ENCODE measurements around the gene MX2. TPM values are rescaled to one million over a fixed set of nuclear protein-coding genes. Genes with fewer than 3 reads are reported as not detected.
"Not testable (repeated sequence)": the region's sequence is repeated elsewhere in the genome, so short reads cannot be mapped to it uniquely, and the experiment has no call there.

MX2 gene
- total and polyA plus RNA-seq, 2 experiments from 2014 or later, result 5.4 to 9.2 TPM

DNA sequence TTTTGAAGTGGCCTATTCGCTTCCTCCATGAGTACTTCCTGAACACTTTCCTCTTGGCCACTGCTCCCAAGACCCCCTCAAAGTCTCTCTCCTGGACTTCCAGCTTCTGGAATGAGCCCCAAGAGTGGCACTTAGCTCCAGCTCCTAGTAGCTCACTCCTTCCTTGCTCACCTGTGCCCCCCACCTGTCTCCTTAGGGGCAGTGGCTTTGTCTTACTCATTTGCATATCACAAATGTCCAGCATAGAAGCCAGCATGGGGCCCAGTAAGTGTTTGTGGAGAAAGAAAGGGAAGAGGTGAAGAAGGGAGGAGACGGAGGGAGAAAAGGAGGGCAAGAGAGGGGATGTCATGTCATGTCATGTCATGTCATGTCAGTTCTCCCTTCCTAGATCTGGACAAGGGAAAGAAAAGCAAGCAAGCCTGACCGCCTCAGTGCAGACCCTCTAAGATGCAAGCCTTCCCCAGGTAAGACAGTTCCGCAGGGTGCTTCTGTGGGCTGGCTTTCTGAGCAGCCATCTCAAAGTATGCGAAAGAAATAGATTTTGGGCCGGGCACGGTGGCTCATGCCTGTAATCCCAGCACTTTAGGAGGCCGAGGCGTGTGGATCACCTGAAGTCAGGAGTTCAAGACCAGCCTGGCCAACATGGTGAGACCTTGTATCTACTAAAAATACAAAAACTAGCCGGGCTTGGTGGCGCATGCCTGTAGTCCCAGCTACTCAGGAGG lies 57.3 kb downstream of the MX2 start (continued):
- TF ChIP-seq, protein P1, sequence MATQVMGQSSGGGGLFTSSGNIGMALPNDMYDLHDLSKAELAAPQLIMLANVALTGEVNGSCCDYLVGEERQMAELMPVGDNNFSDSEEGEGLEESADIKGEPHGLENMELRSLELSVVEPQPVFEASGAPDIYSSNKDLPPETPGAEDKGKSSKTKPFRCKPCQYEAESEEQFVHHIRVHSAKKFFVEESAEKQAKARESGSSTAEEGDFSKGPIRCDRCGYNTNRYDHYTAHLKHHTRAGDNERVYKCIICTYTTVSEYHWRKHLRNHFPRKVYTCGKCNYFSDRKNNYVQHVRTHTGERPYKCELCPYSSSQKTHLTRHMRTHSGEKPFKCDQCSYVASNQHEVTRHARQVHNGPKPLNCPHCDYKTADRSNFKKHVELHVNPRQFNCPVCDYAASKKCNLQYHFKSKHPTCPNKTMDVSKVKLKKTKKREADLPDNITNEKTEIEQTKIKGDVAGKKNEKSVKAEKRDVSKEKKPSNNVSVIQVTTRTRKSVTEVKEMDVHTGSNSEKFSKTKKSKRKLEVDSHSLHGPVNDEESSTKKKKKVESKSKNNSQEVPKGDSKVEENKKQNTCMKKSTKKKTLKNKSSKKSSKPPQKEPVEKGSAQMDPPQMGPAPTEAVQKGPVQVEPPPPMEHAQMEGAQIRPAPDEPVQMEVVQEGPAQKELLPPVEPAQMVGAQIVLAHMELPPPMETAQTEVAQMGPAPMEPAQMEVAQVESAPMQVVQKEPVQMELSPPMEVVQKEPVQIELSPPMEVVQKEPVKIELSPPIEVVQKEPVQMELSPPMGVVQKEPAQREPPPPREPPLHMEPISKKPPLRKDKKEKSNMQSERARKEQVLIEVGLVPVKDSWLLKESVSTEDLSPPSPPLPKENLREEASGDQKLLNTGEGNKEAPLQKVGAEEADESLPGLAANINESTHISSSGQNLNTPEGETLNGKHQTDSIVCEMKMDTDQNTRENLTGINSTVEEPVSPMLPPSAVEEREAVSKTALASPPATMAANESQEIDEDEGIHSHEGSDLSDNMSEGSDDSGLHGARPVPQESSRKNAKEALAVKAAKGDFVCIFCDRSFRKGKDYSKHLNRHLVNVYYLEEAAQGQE (IDR thresholded peaks at IDR 0.05; ENCODE audit: unreplicated experiment), result no peak
- TF ChIP-seq ZNF331 (CRISPR knock-in tag; IDR thresholded peaks at IDR 0.05; ENCODE audit: low read depth), result no peak
- no peak for TF ChIP-seq NANOG (IDR thresholded peaks at IDR 0.05; ENCODE audit: borderline replicate concordance)
- no peak for TF ChIP-seq STAT1 (IDR thresholded peaks at IDR 0.05; ENCODE audit: unreplicated experiment)
- TF ChIP-seq JUNB (IDR thresholded peaks at IDR 0.05; ENCODE audit: unreplicated experiment), result no peak

GRCh38 chr21:41419921-41420862 lies 58.4 kb downstream of the MX2 start:
- peaks cover 21% of the 10 kb centered on the region for H3K4me1 Mint-ChIP-seq
- H3K4me3 Mint-ChIP-seq, result peak overlapping the region; percentile 74
- TF ChIP-seq EZH2 (IDR thresholded peaks at IDR 0.05; ENCODE audit: low read depth, unreplicated experiment) (no peak), CREB1 (CRISPR knock-in tag; IDR thresholded peaks at IDR 0.05; ENCODE audit: low read depth) (0 out of 2 replicates have a peak, but pooled peaks have one; percentile 23)
- ATAC-seq (peak; percentile 81), DNase-seq (ENCODE audit: low spot score) (peak; percentile 87)
- H4K20me1 ChIP-seq (replicated peaks; ENCODE audit: insufficient read depth), result no peaks in the 10 kb centered on the region
- peaks cover 4% of the 10 kb centered on the region; the same call in 1 of the 3 replicates for H3K36me3 Mint-ChIP-seq (ENCODE audit: low read depth)
- H2AFZ ChIP-seq, result peak overlapping the region; percentile 97
- H3K36me3 ChIP-seq (ENCODE audit: insufficient read depth), result no peaks in the 10 kb centered on the region; the same call in 1 of the 2 replicates
- H3K9me2 ChIP-seq (ENCODE audit: insufficient read depth), result peaks cover 10% of the 10 kb centered on the region; the same call in 1 of the 2 replicates
- peaks cover 8% of the 10 kb centered on the region; the same call in 1 of the 2 replicates for H3K27me3 ChIP-seq (ENCODE audit: insufficient read depth)
- peaks cover 5% of the 10 kb centered on the region; the same call in 2 of the 3 replicates for H3K9me3 Mint-ChIP-seq
- no peaks in the 10 kb centered on the region for H3K79me2 ChIP-seq (replicated peaks; ENCODE audit: insufficient read depth)
- H3F3A ChIP-seq (replicated peaks; ENCODE audit: low read depth), result no peaks in the 10 kb centered on the region
- H3K4me2 ChIP-seq, result peak overlapping the region; percentile 90
- no peak overlapping the region for H3K27ac Mint-ChIP-seq
- 0 out of 2 replicates have a peak overlapping the region, but pooled peaks have one; percentile 69 for H3K27ac ChIP-seq (ENCODE audit: low read depth)
- H3K27me3 Mint-ChIP-seq (ENCODE audit: insufficient read depth, low read depth, poor library complexity), result peaks cover 24% of the 10 kb centered on the region
- peak overlapping the region; percentile 72 for H3K4me3 ChIP-seq
- H3K4me1 ChIP-seq (ENCODE audit: insufficient read depth), result peaks cover 13% of the 10 kb centered on the region

DNA sequence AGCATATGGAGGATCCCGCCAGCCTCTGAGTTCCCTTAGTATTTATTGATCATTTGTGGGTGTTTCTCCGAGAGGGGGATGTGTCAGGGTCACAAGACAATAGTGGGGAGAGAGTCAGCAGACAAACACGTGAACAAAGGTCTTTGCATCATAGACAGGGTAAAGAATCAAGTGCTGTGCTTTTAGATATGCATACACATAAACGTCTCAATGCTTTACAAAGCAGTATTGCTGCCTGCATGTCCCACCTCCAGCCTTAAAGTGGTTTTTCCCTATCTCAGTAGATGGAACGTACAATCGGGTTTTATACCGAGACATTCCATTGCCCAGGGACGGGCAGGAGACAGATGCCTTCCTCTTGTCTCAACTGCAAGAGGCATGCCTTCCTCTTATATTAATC lies 59.2 kb downstream of the MX2 start:
- peaks cover 16% of the 10 kb centered on the region for H3K27me3 ChIP-seq (ENCODE audit: insufficient read depth)

More for the DNA sequence above, 59.2 kb downstream of the MX2 start:
- Mint-ChIP-seq H3K4me3 (peak overlapping the region; percentile 74), H3K4me1 (peaks cover 21% of the 10 kb centered on the region), H3K27me3 (ENCODE audit: insufficient read depth, low read depth, poor library complexity) (peaks cover 32% of the 10 kb centered on the region)
- peaks cover 13% of the 10 kb centered on the region for H3K4me1 ChIP-seq (ENCODE audit: insufficient read depth)
- not testable (repeated sequence) for DNase-seq (ENCODE audit: low spot score); H3K9me2 ChIP-seq (ENCODE audit: insufficient read depth); H3K27ac ChIP-seq (ENCODE audit: low read depth); H3F3A ChIP-seq (replicated peaks; ENCODE audit: low read depth); H3K9me3 Mint-ChIP-seq; H3K27ac Mint-ChIP-seq; H3K36me3 ChIP-seq (ENCODE audit: insufficient read depth); H3K36me3 Mint-ChIP-seq (ENCODE audit: low read depth); ATAC-seq; H4K20me1 ChIP-seq (replicated peaks; ENCODE audit: insufficient read depth); H3K79me2 ChIP-seq (replicated peaks; ENCODE audit: insufficient read depth)
- H2AFZ ChIP-seq, result peak overlapping the region; percentile 97
- H3K4me3 ChIP-seq, result peak overlapping the region; percentile 72; the same call in 1 of the 2 replicates
- H3K4me2 ChIP-seq, result peak overlapping the region; percentile 90
